GM03348 (cell line): ENCODE measurements around the gene OR7A5.
A peak's percentile ranks its signal among the peaks of the same experiment; 100 is the strongest.
"Not testable (repeated sequence)": the region's sequence is repeated elsewhere in the genome, so short reads cannot be mapped to it uniquely, and the experiment has no call there.

ENCODE experiments used
- DNase-seq: peaks from one replicate; pipeline ENCODE4 v3.0.0; 2012; ENCODE audit warnings: low spot score

Gene OR7A5

GRCh38 chr19:14835011-14835410, at the start of gene OR7A5, which contains the start of gene OR7C1:
Gene OR7A5 (minus strand): TSS chr19:14835185. CDS start chr19:14828241, 6,944 bp downstream.
Gene OR7C1 (minus strand): TSS chr19:14835185. CDS start chr19:14800136, 35,049 bp downstream.
- no peak for DNase-seq

GRCh38 chr19:14871619-14872230, 36.7 kb upstream of the OR7A5 start:
- peak; percentile 51 for DNase-seq

DNA sequence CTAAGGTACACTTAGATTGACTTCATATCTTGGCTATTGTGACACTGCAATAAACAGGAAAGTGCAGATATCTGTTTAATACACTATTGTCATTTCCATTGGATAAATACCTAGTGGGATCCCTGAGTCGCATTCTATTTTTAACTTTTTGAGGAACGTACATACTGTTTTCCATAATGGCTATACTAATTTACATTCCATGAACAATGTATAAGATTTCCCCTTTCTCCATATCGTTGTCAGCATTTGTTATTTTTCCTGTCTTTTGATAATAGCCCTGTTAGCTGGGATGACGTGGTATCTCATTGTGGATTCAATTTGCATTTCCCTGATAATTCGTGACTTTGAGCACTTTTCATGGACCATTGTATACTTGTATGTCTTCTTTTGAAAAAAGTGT, 33.5 kb upstream of the OR7A5 start:
- no peak for DNase-seq

GRCh38 chr19:14848822-14849221, 13.8 kb upstream of the OR7A5 start, which contains the start of gene OR7A10:
Gene OR7A10 (minus strand): TSS chr19:14848922. CDS start chr19:14841877, 7,045 bp downstream.
- DNase-seq: no peak

GRCh38 chr19:14843578-14843977, 8.6 kb upstream of the OR7A5 start:
- DNase-seq: no peak

- DNase-seq: no peak
Observed at GRCh38 chr19:14843169-14843568, 8.2 kb upstream of the OR7A5 start.

GRCh38 chr19:14840206-14840605, 5.2 kb upstream of the OR7A5 start:
- no peak for DNase-seq

GRCh38 chr19:14837391-14837790, 2.4 kb upstream of the OR7A5 start:
- no peak for DNase-seq

GRCh38 chr19:14830702-14831101, 4.3 kb downstream of the OR7A5 start:
- DNase-seq: no peak

DNA sequence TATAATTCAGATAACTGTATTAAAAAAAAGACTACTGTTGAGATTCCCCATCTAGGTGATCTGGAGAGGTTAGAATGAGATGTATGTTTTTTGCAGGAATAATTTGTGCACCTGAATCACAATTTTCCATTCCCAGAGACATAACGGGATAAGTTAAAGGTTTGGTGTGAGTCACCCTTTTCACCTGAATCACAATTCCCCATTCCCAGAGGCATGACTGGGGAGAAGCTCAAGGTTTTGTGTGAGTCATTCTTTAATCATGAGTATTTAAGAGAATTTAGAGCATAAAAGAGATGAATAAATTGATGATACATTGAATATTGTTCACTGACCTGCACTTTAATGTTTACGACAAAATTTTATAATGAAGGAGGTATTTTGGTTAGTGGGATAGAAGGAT, 9.0 kb downstream of the OR7A5 start:
- DNase-seq: no peak

GRCh38 chr19:14821937-14822336, 13.0 kb downstream of the OR7A5 start:
- no peak for DNase-seq

GRCh38 chr19:14818588-14818987, 16.4 kb downstream of the OR7A5 start:
- no peak for DNase-seq

DNA sequence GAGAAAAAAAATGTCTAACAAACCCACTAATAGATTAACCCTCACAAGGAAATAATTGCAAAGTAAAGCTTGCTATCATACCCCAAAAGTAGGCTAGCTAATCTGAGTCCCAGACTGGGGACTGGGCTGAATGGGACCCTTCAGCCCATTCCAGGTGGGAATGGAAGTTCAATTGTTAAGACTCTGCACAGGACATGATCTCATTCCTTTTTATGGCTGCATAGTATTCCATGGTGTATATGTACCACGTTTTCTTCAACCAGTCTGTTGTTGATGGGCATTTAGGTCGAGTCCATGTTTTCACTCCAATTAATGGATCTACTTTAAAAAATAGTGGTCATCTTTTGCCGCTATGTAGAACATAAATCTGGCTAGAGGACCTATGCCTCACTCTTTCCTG, 17.9 kb downstream of the OR7A5 start:
- no peak for DNase-seq

GRCh38 chr19:14814982-14815652, 19.9 kb downstream of the OR7A5 start:
- no peak for DNase-seq

GRCh38 chr19:14809272-14810057, 25.5 kb downstream of the OR7A5 start:
- DNase-seq: no peak

DNA sequence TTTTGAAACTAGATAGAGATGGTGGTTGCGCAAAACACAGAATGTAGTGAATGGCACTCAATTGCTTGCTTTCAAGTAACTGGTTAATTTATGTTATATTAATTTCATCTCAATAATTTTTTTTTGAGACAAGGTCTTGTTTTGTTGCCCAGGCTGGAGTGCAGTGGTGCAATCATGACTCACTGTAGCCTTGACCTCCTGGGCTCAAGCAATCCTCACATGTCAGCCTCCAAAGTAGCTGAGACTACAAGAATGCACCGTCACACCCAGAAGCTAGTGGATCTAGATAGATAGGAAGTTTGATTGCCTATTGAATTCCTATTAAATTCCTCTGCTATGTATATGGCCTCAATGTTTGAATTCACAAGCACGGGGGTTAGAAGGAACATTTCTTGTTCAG, 30.2 kb downstream of the OR7A5 start:
- DNase-seq: no peak

GRCh38 chr19:14798760-14799159, 36.2 kb downstream of the OR7A5 start:
- DNase-seq: no peak

DNA sequence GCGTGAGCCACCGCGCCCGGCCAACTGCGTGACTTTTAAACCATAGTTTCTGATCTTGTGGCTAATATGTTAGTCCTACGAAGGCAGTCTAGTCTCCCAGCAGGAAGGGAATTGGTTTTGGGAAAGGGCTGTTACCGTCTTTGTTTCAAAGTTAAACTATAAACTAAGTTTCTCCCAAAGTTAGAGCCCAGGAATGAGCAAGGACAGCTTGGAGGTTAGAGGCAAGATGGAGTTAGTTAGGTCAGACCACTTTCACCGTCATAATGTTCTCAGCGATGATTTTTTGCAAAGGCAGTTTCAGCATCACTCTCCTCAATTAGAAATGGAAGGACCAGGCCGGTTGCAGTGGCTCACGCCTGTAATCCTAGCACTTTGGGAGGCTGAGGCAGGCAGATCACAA, 39.0 kb downstream of the OR7A5 start:
- DNase-seq: no peak

GRCh38 chr19:14795078-14795721, 39.8 kb downstream of the OR7A5 start:
- DNase-seq: no peak

DNA sequence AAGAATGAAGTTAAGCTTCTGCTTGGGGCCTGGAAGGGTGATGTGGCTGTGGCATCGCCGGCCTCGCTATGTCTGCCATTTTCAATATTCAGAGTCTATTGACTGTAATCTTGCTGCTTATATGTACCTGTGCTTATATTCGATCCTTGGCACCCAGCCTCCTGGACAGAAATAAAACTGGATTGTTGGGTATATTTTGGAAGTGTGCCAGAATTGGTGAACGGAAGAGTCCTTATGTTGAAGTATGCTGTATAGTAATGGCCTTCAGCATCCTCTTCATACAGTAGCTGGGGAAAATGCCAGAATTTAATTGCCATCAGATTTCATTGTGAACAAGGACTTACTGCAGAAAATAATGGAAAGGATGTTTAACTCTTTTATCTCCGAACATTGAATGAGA, 42.7 kb downstream of the OR7A5 start:
- not testable (repeated sequence) for DNase-seq

DNA sequence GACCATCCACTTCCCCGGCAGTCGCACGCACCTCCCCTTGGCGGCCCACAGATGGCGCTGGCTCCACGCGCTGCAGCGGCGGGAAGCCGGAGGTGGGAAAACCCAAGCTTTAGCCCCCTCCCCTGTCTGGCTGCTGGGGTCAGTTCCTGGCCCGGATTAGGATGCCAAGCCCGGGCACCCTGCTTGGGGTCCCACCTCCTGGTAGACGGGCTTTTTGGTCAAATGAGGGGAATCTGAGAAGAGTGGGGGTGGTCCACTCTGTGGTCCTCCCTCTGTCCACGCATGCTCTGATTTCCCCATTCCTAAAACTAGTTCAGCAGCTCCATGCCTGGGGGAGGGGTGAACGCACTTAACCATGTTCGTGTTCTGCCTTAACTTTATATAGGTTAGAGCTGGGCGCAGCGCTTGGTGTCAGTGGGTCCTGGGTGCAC, 48.5 kb downstream of the OR7A5 start:
- DNase-seq: peak; percentile 40

- DNase-seq: not testable (repeated sequence)
Observed at GRCh38 chr19:14785102-14785793, 49.7 kb downstream of the OR7A5 start.
